Measurements from ENCODE around the gene MYBL2. TPM values are rescaled to one million over a fixed set of nuclear protein-coding genes. Genes with fewer than 3 reads are reported as not detected.

The MYBL2 gene
- total and polyA plus RNA-seq, 2 donors (not counting 1 experiment from before 2014, with no cell fraction given): 2.7 to 35.8 TPM

- DNase-seq (no peak), ATAC-seq (ENCODE audit: low read depth) (no peak)
- H4K20me1 ChIP-seq (ENCODE audit: control insufficient read depth, insufficient read depth, low read length, poor library complexity, severe bottlenecking): no peaks in the 10 kb centered on the region
- peaks cover 0 to 10% (median 0%) of the 10 kb centered on the region in 4 experiments for H3K27me3 ChIP-seq (replicated peaks in 1 of 4; ENCODE audit: control extremely low read depth in 1 of 4, control insufficient read depth in 3 of 4, insufficient read depth in 4 of 4, low read length in 3 of 4)
- H3K4me1 ChIP-seq (ENCODE audit: control insufficient read depth in 2 of 2, insufficient read depth in 2 of 2, low read length in 2 of 2): peaks cover 9 to 35% of the 10 kb centered on the region in 2 donors
- no peak for TF ChIP-seq CTCF (IDR thresholded peaks at IDR 0.05)
- TF ChIP-seq EZH2 (IDR thresholded peaks at IDR 0.05; ENCODE audit: borderline replicate concordance, insufficient read depth, low read depth, low read length, poor library complexity, severe bottlenecking): no peak
- CTCF ChIA-PET: interaction anchor here (1.1 to 1.5 kb wide), 3 partner anchors 10 to 29 kb away, joined by 3 to 8 read pairs (median 6); no protein-coding TSS in a partner anchor
- POLR2A ChIA-PET: interaction anchor here (2.7 kb wide), 1 partner anchor 11 kb away, joined by 14 read pairs; no protein-coding TSS in a partner anchor
- H3K36me3 ChIP-seq (replicated peaks in 1 of 2; ENCODE audit: control extremely low read depth in 1 of 2, control insufficient read depth in 1 of 2, extremely low read depth in 1 of 2, insufficient read depth in 2 of 2, low read length in 1 of 2): peaks cover 4 to 13% of the 10 kb centered on the region in 2 experiments
- no peak overlapping the region for H3K4me2 ChIP-seq (replicated peaks; ENCODE audit: low read depth, low read length, poor library complexity, severe bottlenecking)
- Mint-ChIP-seq H3K4me1 (peaks cover 38% of the 10 kb centered on the region), H3K9me3 (ENCODE audit: insufficient read depth) (no peaks in the 10 kb centered on the region), H3K27me3 (no peaks in the 10 kb centered on the region), H3K4me3 (no peak overlapping the region), H3K27ac (peak overlapping the region; percentile 80)
- H3K9me3 ChIP-seq (ENCODE audit: control extremely low read depth in 1 of 3, control insufficient read depth in 2 of 3, insufficient read depth in 1 of 3, low read length in 2 of 3): peaks cover 0 to 8% (median 0%) of the 10 kb centered on the region in 3 donors
- H2AFZ ChIP-seq (ENCODE audit: insufficient read depth, low read depth, low read length, poor library complexity, severe bottlenecking): no peak overlapping the region
- 100% methylated on average over 2 of the region's 2 CpGs for WGBS (ENCODE audit: insufficient coverage)
- intact Hi-C loops (cut with micrococcal nuclease): no loop called here
- no peak overlapping the region for H3K27ac ChIP-seq (ENCODE audit: low read length in 2 of 2)
- peaks cover 29% of the 10 kb centered on the region for H3K79me2 ChIP-seq (ENCODE audit: control insufficient read depth, insufficient read depth, low read length)
- no peak overlapping the region for H3K4me3 ChIP-seq (ENCODE audit: control extremely low read depth in 1 of 5, extremely low read depth in 1 of 5, insufficient read depth in 1 of 5, low read depth in 2 of 5, low read length in 4 of 5)
- H3K9ac ChIP-seq (ENCODE audit: low read length): no peak overlapping the region
These were observed 3.5 kb downstream of the MYBL2 start for GRCh38 chr20:43670423-43670822.

- H3K36me3 ChIP-seq (replicated peaks in 1 of 2; ENCODE audit: control extremely low read depth in 1 of 2, control insufficient read depth in 1 of 2, extremely low read depth in 1 of 2, insufficient read depth in 2 of 2, low read length in 1 of 2): peaks cover 4 to 18% of the 10 kb centered on the region in 2 experiments
- H3K27ac ChIP-seq (ENCODE audit: low read length in 2 of 2): no peak overlapping the region
- intact Hi-C loops (cut with micrococcal nuclease): no loop called here
- POLR2A ChIA-PET: no interaction called here
- CTCF ChIA-PET: no interaction called here
- no peaks in the 10 kb centered on the region for H4K20me1 ChIP-seq (ENCODE audit: control insufficient read depth, insufficient read depth, low read length, poor library complexity, severe bottlenecking)
- 92% methylated on average over 2 of the region's 5 CpGs for WGBS (ENCODE audit: insufficient coverage)
- Mint-ChIP-seq H3K27me3 (no peaks in the 10 kb centered on the region), H3K9me3 (ENCODE audit: insufficient read depth) (no peaks in the 10 kb centered on the region), H3K4me1 (peaks cover 39% of the 10 kb centered on the region), H3K27ac (peak overlapping the region; percentile 51), H3K4me3 (no peak overlapping the region)
- no peak for TF ChIP-seq CTCF (IDR thresholded peaks at IDR 0.05)
- no peak for TF ChIP-seq EZH2 (IDR thresholded peaks at IDR 0.05; ENCODE audit: borderline replicate concordance, insufficient read depth, low read depth, low read length, poor library complexity, severe bottlenecking)
- H3K4me2 ChIP-seq (replicated peaks; ENCODE audit: low read depth, low read length, poor library complexity, severe bottlenecking): no peak overlapping the region
- H3K4me3 ChIP-seq (ENCODE audit: control extremely low read depth in 1 of 5, extremely low read depth in 1 of 5, insufficient read depth in 1 of 5, low read depth in 2 of 5, low read length in 4 of 5): no peak overlapping the region
- no peaks in the 10 kb centered on the region for H3K27me3 ChIP-seq (replicated peaks in 1 of 4; ENCODE audit: control extremely low read depth in 1 of 4, control insufficient read depth in 3 of 4, insufficient read depth in 4 of 4, low read length in 3 of 4)
- ATAC-seq (ENCODE audit: low read depth): no peak
- peaks cover 20 to 31% of the 10 kb centered on the region in 2 donors for H3K4me1 ChIP-seq (ENCODE audit: control insufficient read depth in 2 of 2, insufficient read depth in 2 of 2, low read length in 2 of 2)
- peaks cover 34% of the 10 kb centered on the region for H3K79me2 ChIP-seq (ENCODE audit: control insufficient read depth, insufficient read depth, low read length)
- DNase-seq: no peak
- H2AFZ ChIP-seq (ENCODE audit: insufficient read depth, low read depth, low read length, poor library complexity, severe bottlenecking): no peak overlapping the region
- H3K9me3 ChIP-seq (ENCODE audit: control extremely low read depth in 1 of 3, control insufficient read depth in 2 of 3, insufficient read depth in 1 of 3, low read length in 2 of 3): peaks cover 0 to 5% (median 0%) of the 10 kb centered on the region in 3 donors
- no peak overlapping the region for H3K9ac ChIP-seq (ENCODE audit: low read length)
These were observed 9.5 kb downstream of the MYBL2 start for GRCh38 chr20:43676368-43676767.

Data from B cell (primary cell).